Tibial nerve (tissue), 4 donors: Measurements from ENCODE around the gene SLC5A6. TPM values are rescaled to one million over a fixed set of nuclear protein-coding genes. Genes with fewer than 3 reads are reported as not detected.
A peak's percentile ranks its signal among the peaks of the same experiment; 100 is the strongest.

ENCODE experiments used
- DNase-seq, 2 donors: peaks; one replicate each; pipeline ENCODE4 v3.0.0-alpha.2; 2019; ENCODE audit warnings: low spot score in 2 of 2
- H3K27ac ChIP-seq, 4 donors: fragments of 200-600 bp; sonication (generic) in 3 of 4; one replicate each; pipeline ENCODE4 v1.5.1; 2017 to 2019; ENCODE audit warnings: mild to moderate bottlenecking in 1 of 4
- H3K27me3 ChIP-seq, 2 donors: fragments of 200-600 bp; sonication (generic) in 1 of 2; one replicate each; pipeline versions ENCODE4 v1.5.1 to v1.6.0; 2017 to 2019
- H3K36me3 ChIP-seq, 3 donors: fragments of 200-600 bp; sonication (generic); one replicate each; pipeline ENCODE4 v1.5.1; 2018 to 2019
- H3K4me1 ChIP-seq, 4 donors: fragments of 200-600 bp; sonication (generic) in 3 of 4; one replicate each; pipeline ENCODE4 v1.5.1; 2017 to 2019
- H3K4me3 ChIP-seq, 4 donors: fragments of 200-600 bp; sonication (generic) in 3 of 4; one replicate each; pipeline ENCODE4 v1.5.1; 2017 to 2019; ENCODE audit warnings: mild to moderate bottlenecking in 1 of 4, moderate library complexity in 1 of 4
- H3K9me3 ChIP-seq, 4 donors: fragments of 200-600 bp; sonication (generic) in 3 of 4; one replicate each; pipeline ENCODE4 v1.5.1; 2017 to 2019
- EP300 ChIP-seq, 2 donors: sonication (generic); formaldehyde crosslinking; IDR thresholded peaks; one replicate each; pipeline ENCODE4 v1.6.1; 2017; ENCODE audit warnings: antibody characterized with exemption in 2 of 2, mild to moderate bottlenecking in 1 of 2
- POLR2A ChIP-seq, 2 donors: fragments of 450-650 bp; IDR thresholded peaks; one replicate each; pipeline ENCODE4 v1.6.1; 2017; ENCODE audit warnings: antibody characterized with exemption in 2 of 2, mild to moderate bottlenecking in 2 of 2, moderate library complexity in 2 of 2
- WGBS, 2 donors: methylation state at CpG; one replicate each; pipeline ENCODE4 v1.1.5; 2018; 5-methylcytosine and 5-hydroxymethylcytosine counted together
- total RNA-seq, 4 donors: library from RNA; depleted of rRNA; stranded (reverse); fragments of >200 nt; gene quantifications; one replicate each; pipeline ENCODE4 v1.1.0, GENCODE V29; 2016
- TF ChIP-seq, protein P1 (sequence below), 5 experiments: fragments of 200-600 bp in 3 of 5; fragments of 450-650 bp in 2 of 5; sonication (generic) in 3 of 5; IDR thresholded peaks; one replicate each; pipeline ENCODE4 v1.5.1; 2016 to 2019; ENCODE audit warnings: antibody characterized with exemption in 5 of 5, mild to moderate bottlenecking in 3 of 5, moderate library complexity in 2 of 5

SLC5A6 gene
- 10 to 100 TPM; 19.0 to 50.0 (median 41.5) TPM for total RNA-seq

DNA sequence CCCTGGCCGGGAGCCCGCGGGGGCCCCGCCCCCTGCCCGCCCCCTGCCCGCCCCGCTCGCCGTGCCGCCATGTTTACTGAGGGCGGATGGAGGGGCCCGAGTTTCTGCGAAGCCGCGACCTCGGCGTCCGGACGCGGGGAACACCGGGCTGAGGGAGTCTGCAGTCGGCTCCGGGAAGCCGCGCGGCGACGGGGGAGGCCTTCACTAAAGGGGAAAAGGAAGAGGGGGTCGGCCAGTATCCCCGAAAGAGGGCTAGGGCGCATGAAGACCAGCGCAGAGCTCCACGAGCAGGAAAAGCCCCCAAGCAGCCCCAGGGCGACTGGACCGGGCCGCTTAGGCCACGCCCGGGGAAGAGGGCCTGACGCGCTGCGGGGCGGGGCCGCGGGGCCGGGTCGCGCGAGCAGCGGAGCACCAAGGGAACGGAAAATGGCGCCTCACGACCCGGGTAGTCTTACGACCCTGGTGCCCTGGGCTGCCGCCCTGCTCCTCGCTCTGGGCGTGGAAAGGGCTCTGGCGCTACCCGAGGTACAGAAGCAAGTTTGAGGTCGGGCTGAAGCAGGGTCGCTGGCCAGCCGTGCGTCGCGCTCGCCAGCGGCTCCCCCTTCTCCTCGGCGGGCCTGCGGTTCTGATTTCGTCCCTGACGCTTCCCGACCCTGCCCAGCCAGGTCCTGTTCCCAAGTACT lies at the start of gene SLC5A6, which contains the start of gene ATRAID:
Gene SLC5A6 (minus strand): TSS at position 326 of the 683 bp plus-strand sequence. CDS start 4,618 bp downstream, outside the sequence.
Gene ATRAID (plus strand): TSS at position 99 of the 683 bp plus-strand sequence. CDS start 328 bp downstream, at position 427.
- Histone ChIP-seq H3K27ac (peak within 1 kb of the TSS; percentile 89 to 98 (median 98)), H3K9me3 (no peaks in the 10 kb centered on the region), H3K4me3 (peak within 1 kb of the TSS; percentile 69 to 95 (median 84)), H3K4me1 (peaks cover 0 to 36% (median 9%) of the 10 kb centered on the region in 4 donors), H3K36me3 (peaks cover 2 to 47% (median 7%) of the 10 kb centered on the region in 3 donors), H3K27me3 (no peaks in the 10 kb centered on the region)
- peak; percentile 71 to 76 for DNase-seq
- peak; percentile 61 to 84 for TF ChIP-seq POLR2A (IDR thresholded peaks at IDR 0.05)
- TF ChIP-seq EP300 (IDR thresholded peaks at IDR 0.05), result peak; percentile 12 to 91
- TF ChIP-seq, protein P1, sequence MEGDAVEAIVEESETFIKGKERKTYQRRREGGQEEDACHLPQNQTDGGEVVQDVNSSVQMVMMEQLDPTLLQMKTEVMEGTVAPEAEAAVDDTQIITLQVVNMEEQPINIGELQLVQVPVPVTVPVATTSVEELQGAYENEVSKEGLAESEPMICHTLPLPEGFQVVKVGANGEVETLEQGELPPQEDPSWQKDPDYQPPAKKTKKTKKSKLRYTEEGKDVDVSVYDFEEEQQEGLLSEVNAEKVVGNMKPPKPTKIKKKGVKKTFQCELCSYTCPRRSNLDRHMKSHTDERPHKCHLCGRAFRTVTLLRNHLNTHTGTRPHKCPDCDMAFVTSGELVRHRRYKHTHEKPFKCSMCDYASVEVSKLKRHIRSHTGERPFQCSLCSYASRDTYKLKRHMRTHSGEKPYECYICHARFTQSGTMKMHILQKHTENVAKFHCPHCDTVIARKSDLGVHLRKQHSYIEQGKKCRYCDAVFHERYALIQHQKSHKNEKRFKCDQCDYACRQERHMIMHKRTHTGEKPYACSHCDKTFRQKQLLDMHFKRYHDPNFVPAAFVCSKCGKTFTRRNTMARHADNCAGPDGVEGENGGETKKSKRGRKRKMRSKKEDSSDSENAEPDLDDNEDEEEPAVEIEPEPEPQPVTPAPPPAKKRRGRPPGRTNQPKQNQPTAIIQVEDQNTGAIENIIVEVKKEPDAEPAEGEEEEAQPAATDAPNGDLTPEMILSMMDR (IDR thresholded peaks at IDR 0.05), result peak in 2 of 5 experiments; percentile 13 to 20
- 0 to 1% methylated on average over 34 to 37 of the region's 73 CpGs for WGBS, 2 donors

DNA sequence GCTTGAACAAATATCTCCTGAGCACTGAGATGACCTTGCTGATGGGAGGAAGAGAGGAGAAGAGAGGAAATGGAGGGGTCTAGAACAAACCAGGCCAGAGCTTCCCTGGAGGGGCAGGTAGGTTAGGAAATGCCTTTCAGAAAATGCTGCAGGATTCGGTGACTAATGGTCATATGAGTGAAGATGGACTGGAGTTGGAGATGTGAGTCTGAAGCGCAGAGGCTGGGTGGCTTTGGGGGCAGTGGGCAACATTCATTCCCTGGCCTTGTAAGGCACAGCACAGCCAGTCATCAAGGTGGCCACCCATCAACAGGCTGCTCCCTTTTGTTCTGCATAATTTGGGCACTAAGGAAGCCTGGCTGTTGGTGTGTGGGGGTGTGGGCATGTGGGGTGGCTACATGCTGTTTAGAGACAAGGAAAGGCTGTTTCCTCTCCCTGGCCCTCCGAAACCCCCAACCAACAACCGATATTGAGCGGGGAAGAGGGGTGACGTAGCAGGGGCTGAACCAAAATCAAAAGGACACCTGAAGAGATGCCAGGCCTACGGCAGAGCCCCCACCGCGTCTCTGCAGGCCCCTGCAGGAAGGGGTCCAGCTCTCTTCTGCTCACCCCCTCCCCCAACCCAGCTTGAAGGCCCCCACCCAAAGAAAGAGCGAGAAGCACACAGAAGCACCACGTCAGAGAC lies 49.3 kb upstream of the SLC5A6 start:
- DNase-seq, result no peak
- peaks cover 0 to 96% of the 10 kb centered on the region in 2 donors for H3K27me3 ChIP-seq
- H3K4me3 ChIP-seq, result no peak overlapping the region
- no peaks in the 10 kb centered on the region for H3K9me3 ChIP-seq
- H3K4me1 ChIP-seq, result peaks cover 0 to 40% (median 25%) of the 10 kb centered on the region in 4 donors
- no peak overlapping the region for H3K27ac ChIP-seq
- WGBS, 2 donors, result 34 to 52% methylated on average over 11 of the region's 11 CpGs
- TF ChIP-seq POLR2A (IDR thresholded peaks at IDR 0.05) (no peak), EP300 (IDR thresholded peaks at IDR 0.05) (no peak)
- TF ChIP-seq, protein P1 (IDR thresholded peaks at IDR 0.05), result no peak
- H3K36me3 ChIP-seq, result no peaks in the 10 kb centered on the region

DNA sequence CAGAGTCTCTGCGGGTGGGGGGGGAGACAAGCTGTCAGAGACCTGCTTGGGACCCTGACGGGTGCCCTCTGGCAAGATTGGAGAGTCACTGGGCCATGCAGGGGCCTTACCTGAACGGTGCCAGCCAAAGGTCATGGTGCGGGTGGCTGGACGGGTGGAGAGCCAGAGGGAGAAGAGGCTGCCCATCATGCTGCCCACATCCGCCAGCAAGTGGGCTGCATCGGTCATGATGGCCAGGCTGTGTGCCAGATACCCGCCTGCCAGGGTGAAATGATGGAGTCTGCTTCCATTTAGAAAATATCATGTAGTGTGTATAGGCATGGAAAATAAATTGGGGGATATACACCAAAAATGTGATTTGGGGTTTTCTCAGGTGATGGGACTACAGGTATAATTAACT lies 46.0 kb upstream of the SLC5A6 start:
- H3K4me1 ChIP-seq, result peaks cover 0 to 16% (median 12%) of the 10 kb centered on the region in 4 donors
- H3K27me3 ChIP-seq, result peaks cover 0 to 88% of the 10 kb centered on the region in 2 donors
- H3K36me3 ChIP-seq, result no peaks in the 10 kb centered on the region
- H3K4me3 ChIP-seq, result no peak overlapping the region
- H3K27ac ChIP-seq, result no peak overlapping the region
- no peak for DNase-seq
- no peaks in the 10 kb centered on the region for H3K9me3 ChIP-seq
- no peak for TF ChIP-seq EP300 (IDR thresholded peaks at IDR 0.05)
- TF ChIP-seq, protein P1 (IDR thresholded peaks at IDR 0.05), result no peak
- TF ChIP-seq POLR2A (IDR thresholded peaks at IDR 0.05), result no peak
- WGBS, 2 donors, result 81 to 88% methylated on average over 8 of the region's 8 CpGs

DNA sequence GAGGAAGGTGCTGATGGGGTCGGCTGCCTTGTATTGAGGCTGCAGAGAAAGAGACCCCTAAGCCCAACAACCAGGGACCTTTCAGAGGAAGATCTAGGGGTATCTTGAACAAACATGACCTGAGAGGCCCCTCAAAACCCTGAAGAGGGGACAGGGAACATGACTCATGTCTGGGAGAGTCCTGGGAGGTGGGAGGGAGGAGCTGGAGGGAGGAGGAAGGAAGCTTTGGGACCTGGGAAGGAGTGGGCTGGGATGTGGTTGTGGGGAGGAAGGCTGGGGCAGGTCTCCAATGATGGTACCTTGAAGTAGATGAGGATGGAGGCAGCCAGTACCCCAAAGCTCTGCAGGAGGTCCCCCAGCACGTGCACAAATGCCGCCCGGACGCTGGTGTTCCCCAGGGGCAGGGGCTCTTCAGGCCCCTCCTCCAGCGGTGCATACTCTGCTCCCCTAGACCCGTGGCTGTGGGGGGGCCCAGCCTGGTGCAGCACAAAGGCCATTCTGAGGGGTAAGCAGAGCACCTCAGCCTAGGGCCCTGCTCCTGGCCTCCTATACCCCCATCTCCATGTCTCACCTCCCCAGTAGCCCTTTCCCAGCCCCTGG lies 44.9 kb upstream of the SLC5A6 start:
- peaks cover 0 to 5% (median 2%) of the 10 kb centered on the region in 4 donors for H3K4me1 ChIP-seq
- no peak overlapping the region for H3K4me3 ChIP-seq
- H3K27ac ChIP-seq, result no peak overlapping the region
- no peaks in the 10 kb centered on the region for H3K9me3 ChIP-seq
- H3K36me3 ChIP-seq, result no peaks in the 10 kb centered on the region
- WGBS, 2 donors, result 76 to 77% methylated on average over 7 of the region's 7 CpGs
- H3K27me3 ChIP-seq, result peaks cover 0 to 90% of the 10 kb centered on the region in 2 donors
- no peak for DNase-seq
- TF ChIP-seq POLR2A (IDR thresholded peaks at IDR 0.05), result no peak
- no peak for TF ChIP-seq EP300 (IDR thresholded peaks at IDR 0.05)
- TF ChIP-seq, protein P1 (IDR thresholded peaks at IDR 0.05), result no peak
